ENCODE results near the gene OST4.
A peak's percentile ranks its signal among the peaks of the same experiment; 100 is the strongest.
"Not testable (repeated sequence)": the region's sequence is repeated elsewhere in the genome, so short reads cannot be mapped to it uniquely, and the experiment has no call there.

OST4 gene

GRCh38 chr2:27071277-27071989 lies at the start of gene OST4:
Gene OST4, minus strand, starts transcription at chr2:27071654.
- peak; percentile 79 for DNase-seq

GRCh38 chr2:27119330-27119670 lies 47.8 kb upstream of the OST4 start:
- DNase-seq, result not testable (repeated sequence)

GRCh38 chr2:27118525-27119329 lies 47.3 kb upstream of the OST4 start, which contains the start of gene CGREF1:
Gene CGREF1, minus strand, starts transcription at chr2:27119128. Its CDS starts 14,762 bp downstream, at chr2:27104366.
- DNase-seq, result no peak

GRCh38 chr2:27117995-27118524 lies 46.6 kb upstream of the OST4 start:
- DNase-seq, result no peak

GRCh38 chr2:27115519-27115918 lies 44.1 kb upstream of the OST4 start:
- no peak for DNase-seq

GRCh38 chr2:27111392-27112078 lies 40.1 kb upstream of the OST4 start:
- DNase-seq, result not testable (repeated sequence)

GRCh38 chr2:27110603-27111352 lies 39.3 kb upstream of the OST4 start:
- DNase-seq, result not testable (repeated sequence)

- no peak for DNase-seq
Measured at GRCh38 chr2:27109083-27109482, 37.6 kb upstream of the OST4 start.

- no peak for DNase-seq
Measured at GRCh38 chr2:27108221-27108620, 36.8 kb upstream of the OST4 start.

- DNase-seq, result no peak
Measured at GRCh38 chr2:27105981-27106380, 34.5 kb upstream of the OST4 start.

GRCh38 chr2:27102329-27102728 lies 30.9 kb upstream of the OST4 start:
- no peak for DNase-seq

- DNase-seq, result no peak
Measured at GRCh38 chr2:27100036-27100435, 28.6 kb upstream of the OST4 start.

GRCh38 chr2:27099334-27099955 lies 28.0 kb upstream of the OST4 start:
- no peak for DNase-seq

GRCh38 chr2:27097341-27097740 lies 25.9 kb upstream of the OST4 start:
- no peak for DNase-seq

- DNase-seq, result no peak
Measured at GRCh38 chr2:27096748-27097297, 25.4 kb upstream of the OST4 start.

- DNase-seq, result no peak
Measured at GRCh38 chr2:27095745-27096651, 24.5 kb upstream of the OST4 start.

GRCh38 chr2:27095427-27095744 lies 23.9 kb upstream of the OST4 start:
- DNase-seq, result no peak

GRCh38 chr2:27094353-27094984 lies 23.0 kb upstream of the OST4 start:
- no peak for DNase-seq

GRCh38 chr2:27093430-27094352 lies 22.2 kb upstream of the OST4 start:
- DNase-seq, result no peak

Data from activated T-cell treated with anti-CD3 and anti-CD28 coated beads for 4 hours (primary cell).